Measurements from ENCODE around the gene ZNF780B.
"Not testable (repeated sequence)": the region's sequence is repeated elsewhere in the genome, so short reads cannot be mapped to it uniquely, and the experiment has no call there.

ZNF780B gene

GRCh38 chr19:40055832-40056504, at the start of gene ZNF780B:
Gene ZNF780B, minus strand, starts transcription at chr19:40056231. Its CDS starts 5,899 bp downstream, at chr19:40050332.
- DNase-seq = peak; percentile 73

- DNase-seq = no peak
These were observed 48.7 kb upstream of the ZNF780B start for GRCh38 chr19:40104754-40105153.

GRCh38 chr19:40103600-40103999, 47.6 kb upstream of the ZNF780B start:
- no peak for DNase-seq

GRCh38 chr19:40101813-40102212, 45.8 kb upstream of the ZNF780B start:
- DNase-seq = no peak

- no peak for DNase-seq
These were observed 37.4 kb upstream of the ZNF780B start for GRCh38 chr19:40093416-40093815.

- no peak for DNase-seq
These were observed 35.4 kb upstream of the ZNF780B start for GRCh38 chr19:40091205-40092129.

- peak; percentile 81 for DNase-seq
These were observed 34.5 kb upstream of the ZNF780B start, which contains the start of gene ZNF780A for GRCh38 chr19:40090241-40091204. Gene ZNF780A, minus strand, starts transcription at chr19:40090943. Its CDS starts 6,190 bp downstream, at chr19:40084753.

GRCh38 chr19:40089462-40089861, 33.4 kb upstream of the ZNF780B start:
- DNase-seq = no peak

- DNase-seq = no peak
These were observed 32.4 kb upstream of the ZNF780B start for GRCh38 chr19:40088299-40089047.

- no peak for DNase-seq
These were observed 28.9 kb upstream of the ZNF780B start for GRCh38 chr19:40084948-40085347.

GRCh38 chr19:40081411-40081810, 25.4 kb upstream of the ZNF780B start:
- DNase-seq = no peak

GRCh38 chr19:40080289-40080688, 24.3 kb upstream of the ZNF780B start:
- DNase-seq = no peak

GRCh38 chr19:40078377-40078776, 22.3 kb upstream of the ZNF780B start:
- no peak for DNase-seq

GRCh38 chr19:40070058-40070457, 14.0 kb upstream of the ZNF780B start:
- DNase-seq = no peak

GRCh38 chr19:40059624-40060023, 3.6 kb upstream of the ZNF780B start:
- DNase-seq = no peak

- DNase-seq = no peak
These were observed 1.1 kb upstream of the ZNF780B start for GRCh38 chr19:40057166-40057565.

GRCh38 chr19:40056505-40056904, 474 bp upstream of the ZNF780B start:
- DNase-seq = no peak

- no peak for DNase-seq
These were observed 982 bp downstream of the ZNF780B start for GRCh38 chr19:40055049-40055448.

GRCh38 chr19:40054632-40055031, 1.4 kb downstream of the ZNF780B start:
- DNase-seq = no peak

- no peak for DNase-seq
These were observed 2.5 kb downstream of the ZNF780B start for GRCh38 chr19:40053491-40053890.

- DNase-seq = not testable (repeated sequence)
These were observed 14.3 kb downstream of the ZNF780B start for GRCh38 chr19:40041718-40042117.

- not testable (repeated sequence) for DNase-seq
These were observed 18.0 kb downstream of the ZNF780B start for GRCh38 chr19:40038047-40038446.

Data from CD4-positive, alpha-beta T cell treated with Interleukin-6 for 4 hours (primary cell).